Prostate gland (tissue), 2 donors: ENCODE data around the gene HECW1.

Source experiments
- POLR2A ChIP-seq: fragments of 450-650 bp; IDR thresholded peaks from one replicate; pipeline ENCODE4 v1.6.1; 2016; ENCODE audit warnings: antibody characterized with exemption, mild to moderate bottlenecking
- POLR2AphosphoS5 ChIP-seq: sonication (generic); formaldehyde crosslinking; IDR thresholded peaks from one replicate; pipeline ENCODE4 v1.6.1; 2017; ENCODE audit warnings: antibody characterized with exemption
- TF ChIP-seq, protein P1 (sequence below), 4 experiments: fragments of 200-600 bp in 2 of 4; fragments of 450-650 bp in 2 of 4; sonication (generic) in 2 of 4; IDR thresholded peaks; 1 replicate in 3 of 4; 2 replicates in 1 of 4; pipeline ENCODE4 v1.5.1; 2016 to 2019; ENCODE audit warnings: antibody characterized with exemption in 4 of 4, mild to moderate bottlenecking in 2 of 4, moderate library complexity in 2 of 4

DNA sequence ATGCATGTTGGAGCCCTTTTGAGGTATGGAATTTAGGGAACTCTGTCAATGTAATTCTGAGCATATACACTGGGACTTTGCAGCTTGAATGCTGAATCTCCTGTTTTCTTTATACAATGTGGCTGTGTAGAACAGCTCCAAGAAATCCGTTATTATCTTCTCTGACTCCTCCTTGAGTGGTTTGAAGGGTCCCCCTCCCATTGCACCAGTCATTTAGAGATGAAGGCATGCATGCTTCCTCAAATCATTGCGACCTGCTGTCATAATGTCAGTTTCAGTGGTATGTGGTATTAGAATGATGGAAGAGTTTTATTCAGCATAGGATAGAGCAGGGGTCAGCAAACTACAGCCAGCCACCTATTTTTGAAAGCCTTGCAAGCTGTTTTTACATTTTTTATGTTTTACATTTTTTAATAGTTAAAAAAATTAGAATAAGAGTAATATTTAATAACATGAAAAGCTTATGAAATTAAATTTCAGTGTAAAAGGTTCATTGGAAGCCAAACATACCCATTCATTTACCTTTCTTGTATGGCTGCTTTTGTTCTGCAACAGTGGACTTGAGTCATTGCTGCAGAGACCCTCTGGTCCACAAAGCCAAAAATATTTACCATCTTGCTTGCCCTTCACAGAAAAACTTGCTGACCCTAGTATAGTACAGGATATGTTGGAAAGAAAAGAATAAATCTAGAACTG, 478.6 kb downstream of the HECW1 start:
- TF ChIP-seq, protein P1, sequence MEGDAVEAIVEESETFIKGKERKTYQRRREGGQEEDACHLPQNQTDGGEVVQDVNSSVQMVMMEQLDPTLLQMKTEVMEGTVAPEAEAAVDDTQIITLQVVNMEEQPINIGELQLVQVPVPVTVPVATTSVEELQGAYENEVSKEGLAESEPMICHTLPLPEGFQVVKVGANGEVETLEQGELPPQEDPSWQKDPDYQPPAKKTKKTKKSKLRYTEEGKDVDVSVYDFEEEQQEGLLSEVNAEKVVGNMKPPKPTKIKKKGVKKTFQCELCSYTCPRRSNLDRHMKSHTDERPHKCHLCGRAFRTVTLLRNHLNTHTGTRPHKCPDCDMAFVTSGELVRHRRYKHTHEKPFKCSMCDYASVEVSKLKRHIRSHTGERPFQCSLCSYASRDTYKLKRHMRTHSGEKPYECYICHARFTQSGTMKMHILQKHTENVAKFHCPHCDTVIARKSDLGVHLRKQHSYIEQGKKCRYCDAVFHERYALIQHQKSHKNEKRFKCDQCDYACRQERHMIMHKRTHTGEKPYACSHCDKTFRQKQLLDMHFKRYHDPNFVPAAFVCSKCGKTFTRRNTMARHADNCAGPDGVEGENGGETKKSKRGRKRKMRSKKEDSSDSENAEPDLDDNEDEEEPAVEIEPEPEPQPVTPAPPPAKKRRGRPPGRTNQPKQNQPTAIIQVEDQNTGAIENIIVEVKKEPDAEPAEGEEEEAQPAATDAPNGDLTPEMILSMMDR (IDR thresholded peaks at IDR 0.05) = no peak
- no peak for TF ChIP-seq POLR2A
- TF ChIP-seq POLR2AphosphoS5 = no peak
